HepG2 (cell line): ENCODE results near the gene CATSPERE. TPM values are rescaled to one million over a fixed set of nuclear protein-coding genes. Genes with fewer than 3 reads are reported as not detected.

Source experiments
- ATAC-seq: fragments of 200-7000 bp; cut with Tn5 transposase; 3 replicates; pipeline ENCODE4 v1.9.1; 2020; ENCODE audit warnings: mild to moderate bottlenecking, moderate library complexity
- BruUV-seq: library from RNA; stranded (reverse); fragments of 400-500 nt; replicated peaks from 2 replicates; lab custom pipeline; 2021; lab: Mats Ljungman, UMichigan
- CTCF ChIA-PET: fragments of 300-600 bp; formaldehyde crosslinking; extraction: SDS; loops from one replicate; lab custom pipeline; 2021; ENCODE audit warnings: low total read pairs, inconsistent platforms, low intra/inter-chr PET ratio; lab: Yijun Ruan, JAX
- POLR2A ChIA-PET: fragments of 350-600 bp; sonication (Branson Sonifier 250); formaldehyde crosslinking; loops from one replicate; lab custom pipeline; 2020; ENCODE audit warnings: antibody characterized with exemption, inconsistent platforms; lab: Yijun Ruan, JAX
- DNase-seq: peaks from one replicate; pipeline ENCODE4 v3.0.0-alpha.2; 2015; ENCODE audit warnings: low spot score
- FAIRE-seq: peaks from 3 replicates; lab custom pipeline; 2011; peaks lifted over from hg19 to GRCh38; lab: Jason Lieb, UNC
- H2AFZ ChIP-seq: one replicate; pipeline ENCODE4 v1.6.1; 2011; ENCODE audit warnings: low read length, inconsistent platforms
- H3K27ac ChIP-seq: fragments of 300-600 bp; 3 replicates; pipeline ENCODE4 v1.8.0; 2011; ENCODE audit warnings: mixed run types, mild to moderate bottlenecking, mixed read lengths, low read length, inconsistent platforms; ENCODE audit not compliant: insufficient read depth; ENCODE audit errors: extremely low read length
- H3K27me3 ChIP-seq, 2 experiments: fragments of 200-600 bp in 1 of 2; 2 replicates in 1 of 2; 3 replicates in 1 of 2; pipeline versions ENCODE4 v1.6.0 to v1.8.0; 2011; ENCODE audit warnings: low read length in 2 of 2, mild to moderate bottlenecking in 2 of 2, moderate library complexity in 2 of 2, inconsistent platforms in 1 of 2; ENCODE audit not compliant: insufficient read depth in 2 of 2, control insufficient read depth in 1 of 2
- H3K36me3 ChIP-seq, 2 experiments: fragments of 200-600 bp in 1 of 2; replicated peaks in 1 of 2; 2 replicates in 1 of 2; 3 replicates in 1 of 2; pipeline versions ENCODE4 v1.5.1 to v1.8.0; 2011; ENCODE audit warnings: low read length in 2 of 2, inconsistent platforms in 1 of 2; ENCODE audit not compliant: insufficient read depth in 2 of 2, control insufficient read depth in 1 of 2
- H3K4me1 ChIP-seq: 2 replicates; pipeline ENCODE4 v1.5.1; 2012; ENCODE audit warnings: low read length, inconsistent platforms; ENCODE audit not compliant: insufficient read depth
- H3K4me2 ChIP-seq: 2 replicates; pipeline ENCODE4 v1.6.0; 2011; ENCODE audit warnings: low read depth, low read length, inconsistent platforms
- H3K4me3 ChIP-seq, 3 experiments: fragments of 200-600 bp in 1 of 3; sonication (generic), shearing (Covaris generic) in 1 of 3; replicated peaks in 1 of 3; 2 replicates each; pipeline ENCODE4 v1.5.1; 2011 to 2016; ENCODE audit warnings: low read length in 3 of 3, inconsistent platforms in 2 of 3, low read depth in 2 of 3, mild to moderate bottlenecking in 2 of 3, control low read depth in 1 of 3, mixed read lengths in 1 of 3; ENCODE audit not compliant: insufficient read depth in 1 of 3
- H3K79me2 ChIP-seq: one replicate; pipeline ENCODE4 v1.6.1; 2011; ENCODE audit warnings: low read length, inconsistent platforms; ENCODE audit not compliant: insufficient read depth
- H3K9ac ChIP-seq: 2 replicates; pipeline ENCODE4 v1.6.0; 2011; ENCODE audit warnings: mild to moderate bottlenecking, low read depth, low read length, inconsistent platforms; ENCODE audit not compliant: insufficient read depth
- H3K9me3 ChIP-seq: 2 replicates; pipeline ENCODE4 v1.5.1; 2012; ENCODE audit warnings: mild to moderate bottlenecking, low read length
- H4K20me1 ChIP-seq: 2 replicates; pipeline ENCODE4 v1.6.0; 2011; ENCODE audit warnings: inconsistent platforms, mild to moderate bottlenecking, low read length, moderate library complexity; ENCODE audit not compliant: insufficient read depth
- MAFF ChIP-seq: IDR thresholded peaks from 2 replicates; pipeline ENCODE4 v1.6.1; 2011; ENCODE audit warnings: low read depth, low read length, improper control_type of control experiment
- MAFK ChIP-seq, 2 experiments: IDR thresholded peaks in 1 of 2; conservative IDR thresholded peaks in 1 of 2; 2 replicates each; pipeline ENCODE4 v1.6.1; 2011; ENCODE audit warnings: improper control_type of control experiment in 2 of 2, low read length in 2 of 2
- WGBS: methylation state at CpG from one replicate; pipeline ENCODE4 v1.1.6; 2017; ENCODE audit warnings: low lambda C conversion rate; 5-methylcytosine and 5-hydroxymethylcytosine counted together
- in situ Hi-C: cut with HindIII; loops from 2 replicates; pipeline ENCODE4 v1.10.0; 2017; ENCODE audit warnings: low pct_unique_long_range_greater_than_20kb; ENCODE audit not compliant: extremely low pct_ligation_motif_present
- intact Hi-C: fragments of 100-400 bp; cut with micrococcal nuclease; formaldehyde crosslinking; loops from one replicate; pipeline ENCODE4 v1.10.0; 2022; ENCODE audit not compliant: unreplicated experiment
- polyA plus RNA-seq, 8 experiments: library from polyadenylated mRNA; depleted of rRNA in 3 of 8; stranded (reverse) in 7 of 8; unstranded in 1 of 8; fragments of >200 nt; fragmentation: Illumina TruSeq in 4 of 8; extraction: Trizol in 4 of 8; gene quantifications; 2 replicates each; pipeline versions ENCODE4 v1.2.1 to v1.2.3, GENCODE V29; 2011 to 2016; ENCODE audit warnings: low read depth in 4 of 8, missing spikeins in 1 of 8, mixed read lengths in 1 of 8; ENCODE audit not compliant: insufficient read depth in 1 of 8
- total RNA-seq, 5 experiments: library from RNA; depleted of rRNA; stranded (reverse); fragments of >200 nt; fragmentation: Illumina TruSeq; extraction: Trizol; gene quantifications; 2 replicates each; pipeline ENCODE4 v1.2.3, GENCODE V29; 2016; ENCODE audit warnings: low read depth in 1 of 5
- TF ChIP-seq, protein P1 (sequence below): sonication (generic); formaldehyde crosslinking; IDR thresholded peaks from 2 replicates; pipeline ENCODE4 v1.4.0; 2020; ENCODE audit warnings: mild to moderate bottlenecking, missing genetic modification reagents
- TF ChIP-seq, protein P2 (sequence below): sonication (generic); formaldehyde crosslinking; IDR thresholded peaks from 2 replicates; pipeline ENCODE4 v1.8.1; 2023; ENCODE audit warnings: mild to moderate bottlenecking, missing genetic modification reagents

The CATSPERE gene
- total and polyA plus RNA-seq, 2 of the 13 experiments (the other 11 are each of a cell fraction or from before 2014, with no cell fraction given): 0.34 to 0.51 TPM

DNA sequence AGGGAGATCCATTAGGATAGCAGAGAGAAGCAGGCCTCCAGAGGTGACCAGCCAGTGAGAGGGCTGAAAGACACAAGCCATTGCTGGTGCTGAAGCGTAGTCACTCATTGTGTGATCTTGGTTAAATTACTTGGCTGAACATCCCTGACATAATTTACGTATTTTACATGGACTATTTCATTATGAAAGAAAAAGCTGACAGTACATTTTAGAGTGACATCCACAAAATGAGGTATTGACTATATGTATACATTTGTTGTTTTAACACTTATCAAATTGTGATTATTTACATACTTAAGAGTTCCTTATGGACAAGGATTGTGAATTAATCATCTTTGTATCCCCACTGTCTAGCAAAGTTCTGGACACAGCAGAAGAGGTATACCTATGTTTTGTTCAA lies 206.7 kb downstream of the CATSPERE start:
- in situ Hi-C loops (no loop called here), intact Hi-C loops (no loop called here)
- no peak overlapping the region for H2AFZ ChIP-seq
- H3K4me2 ChIP-seq: no peak overlapping the region
- WGBS: 100% methylated on average over 2 of the region's 2 CpGs
- POLR2A ChIA-PET: no interaction called here
- CTCF ChIA-PET: no interaction called here
- H3K27ac ChIP-seq: no peak overlapping the region
- peaks cover 20% of the 10 kb centered on the region for H3K4me1 ChIP-seq
- FAIRE-seq (no peak), ATAC-seq (no peak), DNase-seq (no peak)
- no peak overlapping the region for H3K4me3 ChIP-seq
- H4K20me1 ChIP-seq: 0 out of 2 replicates have a peak, but pooled peaks cover 3% of the 10 kb centered on the region
- H3K9ac ChIP-seq: no peak overlapping the region
- TF ChIP-seq, protein P1, sequence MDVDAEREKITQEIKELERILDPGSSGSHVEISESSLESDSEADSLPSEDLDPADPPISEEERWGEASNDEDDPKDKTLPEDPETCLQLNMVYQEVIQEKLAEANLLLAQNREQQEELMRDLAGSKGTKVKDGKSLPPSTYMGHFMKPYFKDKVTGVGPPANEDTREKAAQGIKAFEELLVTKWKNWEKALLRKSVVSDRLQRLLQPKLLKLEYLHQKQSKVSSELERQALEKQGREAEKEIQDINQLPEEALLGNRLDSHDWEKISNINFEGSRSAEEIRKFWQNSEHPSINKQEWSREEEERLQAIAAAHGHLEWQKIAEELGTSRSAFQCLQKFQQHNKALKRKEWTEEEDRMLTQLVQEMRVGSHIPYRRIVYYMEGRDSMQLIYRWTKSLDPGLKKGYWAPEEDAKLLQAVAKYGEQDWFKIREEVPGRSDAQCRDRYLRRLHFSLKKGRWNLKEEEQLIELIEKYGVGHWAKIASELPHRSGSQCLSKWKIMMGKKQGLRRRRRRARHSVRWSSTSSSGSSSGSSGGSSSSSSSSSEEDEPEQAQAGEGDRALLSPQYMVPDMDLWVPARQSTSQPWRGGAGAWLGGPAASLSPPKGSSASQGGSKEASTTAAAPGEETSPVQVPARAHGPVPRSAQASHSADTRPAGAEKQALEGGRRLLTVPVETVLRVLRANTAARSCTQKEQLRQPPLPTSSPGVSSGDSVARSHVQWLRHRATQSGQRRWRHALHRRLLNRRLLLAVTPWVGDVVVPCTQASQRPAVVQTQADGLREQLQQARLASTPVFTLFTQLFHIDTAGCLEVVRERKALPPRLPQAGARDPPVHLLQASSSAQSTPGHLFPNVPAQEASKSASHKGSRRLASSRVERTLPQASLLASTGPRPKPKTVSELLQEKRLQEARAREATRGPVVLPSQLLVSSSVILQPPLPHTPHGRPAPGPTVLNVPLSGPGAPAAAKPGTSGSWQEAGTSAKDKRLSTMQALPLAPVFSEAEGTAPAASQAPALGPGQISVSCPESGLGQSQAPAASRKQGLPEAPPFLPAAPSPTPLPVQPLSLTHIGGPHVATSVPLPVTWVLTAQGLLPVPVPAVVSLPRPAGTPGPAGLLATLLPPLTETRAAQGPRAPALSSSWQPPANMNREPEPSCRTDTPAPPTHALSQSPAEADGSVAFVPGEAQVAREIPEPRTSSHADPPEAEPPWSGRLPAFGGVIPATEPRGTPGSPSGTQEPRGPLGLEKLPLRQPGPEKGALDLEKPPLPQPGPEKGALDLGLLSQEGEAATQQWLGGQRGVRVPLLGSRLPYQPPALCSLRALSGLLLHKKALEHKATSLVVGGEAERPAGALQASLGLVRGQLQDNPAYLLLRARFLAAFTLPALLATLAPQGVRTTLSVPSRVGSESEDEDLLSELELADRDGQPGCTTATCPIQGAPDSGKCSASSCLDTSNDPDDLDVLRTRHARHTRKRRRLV (CRISPR knock-in tag): no peak
- TF ChIP-seq MAFF (peak; percentile 51; the same call in 1 of the 2 replicates), MAFK (conservative IDR thresholded peaks at IDR 0.05 in 1 of 2, IDR thresholded peaks at IDR 0.05 in 1 of 2; ENCODE audit: low read length in 2 of 2) (peak; percentile 36 to 68; a peak in 2 of 4 replicates)
- TF ChIP-seq, protein P2, sequence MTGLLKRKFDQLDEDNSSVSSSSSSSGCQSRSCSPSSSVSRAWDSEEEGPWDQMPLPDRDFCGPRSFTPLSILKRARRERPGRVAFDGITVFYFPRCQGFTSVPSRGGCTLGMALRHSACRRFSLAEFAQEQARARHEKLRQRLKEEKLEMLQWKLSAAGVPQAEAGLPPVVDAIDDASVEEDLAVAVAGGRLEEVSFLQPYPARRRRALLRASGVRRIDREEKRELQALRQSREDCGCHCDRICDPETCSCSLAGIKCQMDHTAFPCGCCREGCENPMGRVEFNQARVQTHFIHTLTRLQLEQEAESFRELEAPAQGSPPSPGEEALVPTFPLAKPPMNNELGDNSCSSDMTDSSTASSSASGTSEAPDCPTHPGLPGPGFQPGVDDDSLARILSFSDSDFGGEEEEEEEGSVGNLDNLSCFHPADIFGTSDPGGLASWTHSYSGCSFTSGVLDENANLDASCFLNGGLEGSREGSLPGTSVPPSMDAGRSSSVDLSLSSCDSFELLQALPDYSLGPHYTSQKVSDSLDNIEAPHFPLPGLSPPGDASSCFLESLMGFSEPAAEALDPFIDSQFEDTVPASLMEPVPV: no peak
- no TSS peak for BruUV-seq
- peaks cover 44% of the 10 kb centered on the region for H3K79me2 ChIP-seq
- peaks cover 4 to 5% of the 10 kb centered on the region in 2 experiments; a peak in 1 of 5 replicates for H3K36me3 ChIP-seq
- H3K9me3 ChIP-seq: no peaks in the 10 kb centered on the region
- no peaks in the 10 kb centered on the region for H3K27me3 ChIP-seq
